GM21717 (cell line): Measurements from ENCODE around the gene PREX1.
"Not testable (repeated sequence)": the region's sequence is repeated elsewhere in the genome, so short reads cannot be mapped to it uniquely, and the experiment has no call there.

ENCODE experiments used
- ATAC-seq: cut with Tn5 transposase; IDR thresholded peaks from one replicate; pipeline ENCODE4 v1.9.1; 2021; ENCODE audit warnings: mild to moderate bottlenecking, moderate library complexity; ENCODE audit not compliant: unreplicated experiment

The PREX1 gene

GRCh38 chr20:48846516-48847492 lies 19.0 kb upstream of the PREX1 start:
- ATAC-seq: peak; percentile 69

GRCh38 chr20:48845721-48846306 lies 18.0 kb upstream of the PREX1 start:
- ATAC-seq: no peak

GRCh38 chr20:48844996-48845395 lies 17.2 kb upstream of the PREX1 start:
- no peak for ATAC-seq

- not testable (repeated sequence) for ATAC-seq
Observed at GRCh38 chr20:48843896-48844295, 16.1 kb upstream of the PREX1 start.

GRCh38 chr20:48843057-48843806 lies 15.4 kb upstream of the PREX1 start:
- ATAC-seq: no peak

GRCh38 chr20:48841875-48842529 lies 14.2 kb upstream of the PREX1 start:
- no peak for ATAC-seq

GRCh38 chr20:48841196-48841874 lies 13.5 kb upstream of the PREX1 start:
- ATAC-seq: no peak

- ATAC-seq: no peak
Observed at GRCh38 chr20:48839154-48839917, 11.5 kb upstream of the PREX1 start.

GRCh38 chr20:48837014-48837413 lies 9.2 kb upstream of the PREX1 start:
- no peak for ATAC-seq

GRCh38 chr20:48835390-48835789 lies 7.6 kb upstream of the PREX1 start:
- no peak for ATAC-seq

GRCh38 chr20:48834278-48834677 lies 6.5 kb upstream of the PREX1 start:
- no peak for ATAC-seq

- ATAC-seq: no peak
Observed at GRCh38 chr20:48832405-48832730, 4.6 kb upstream of the PREX1 start.

GRCh38 chr20:48831718-48832404 lies 4.1 kb upstream of the PREX1 start:
- no peak for ATAC-seq

GRCh38 chr20:48830826-48831318 lies 3.1 kb upstream of the PREX1 start:
- ATAC-seq: no peak

GRCh38 chr20:48829940-48830339 lies 2.1 kb upstream of the PREX1 start:
- ATAC-seq: no peak

GRCh38 chr20:48828734-48829460 lies 1.1 kb upstream of the PREX1 start:
- ATAC-seq: no peak

- no peak for ATAC-seq
Observed at GRCh38 chr20:48826883-48827771, 672 bp downstream of the PREX1 start.
